Fibroblast of skin of right biceps (primary cell): ENCODE measurements around the gene KRTAP13-2.

Experiments
- DNase-seq: peaks from one replicate; pipeline ENCODE4 v3.0.0-alpha.2; 2013

Gene KRTAP13-2

GRCh38 chr21:30372139-30372770 is at the start of gene KRTAP13-2:
Gene KRTAP13-2, minus strand, starts transcription at chr21:30372271. Its CDS starts 58 bp downstream, at chr21:30372213.
- no peak for DNase-seq

- no peak for DNase-seq
Measured at GRCh38 chr21:30415993-30416392, 43.9 kb upstream of the KRTAP13-2 start.

DNA sequence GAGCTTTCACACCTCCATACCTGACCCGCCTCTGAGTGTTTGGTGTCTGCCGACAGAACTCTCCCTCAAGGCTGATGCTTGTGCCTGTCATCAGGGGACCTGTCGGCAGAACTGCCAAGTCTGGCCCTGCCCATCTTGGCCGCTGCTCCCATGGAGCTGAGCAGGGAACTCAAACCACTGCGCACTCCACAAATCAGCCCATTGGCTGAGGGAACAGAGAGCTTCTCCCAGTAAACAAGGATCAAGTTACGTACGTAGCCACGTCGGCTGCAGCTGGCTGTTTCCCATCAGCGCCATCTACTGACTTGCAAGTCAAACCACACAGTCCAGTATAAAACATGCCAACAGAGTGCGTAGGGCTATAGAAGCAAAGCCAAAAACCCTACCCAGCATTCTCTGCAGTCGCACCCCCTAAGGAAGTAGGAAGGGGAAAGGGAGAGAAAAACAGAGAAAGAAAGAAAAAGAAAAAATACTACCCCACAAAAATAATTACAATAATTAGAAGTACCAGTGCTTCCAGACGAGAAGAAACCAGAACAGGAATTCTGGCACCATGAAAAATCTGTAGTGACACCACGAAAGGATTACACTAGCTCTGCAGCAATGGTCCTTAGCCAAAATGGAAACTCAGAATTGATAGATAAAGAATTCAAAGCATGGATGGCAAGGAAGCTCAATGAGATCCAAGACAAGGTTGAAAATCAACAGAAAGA is 36.9 kb upstream of the KRTAP13-2 start:
- peak; percentile 60 for DNase-seq

- no peak for DNase-seq
Measured at GRCh38 chr21:30395731-30396130, 23.7 kb upstream of the KRTAP13-2 start, which contains the start of gene KRTAP13-1. Gene KRTAP13-1, plus strand, starts transcription at chr21:30396031. Its CDS starts 56 bp downstream, at chr21:30396087.

GRCh38 chr21:30391492-30392025 is 19.5 kb upstream of the KRTAP13-2 start:
- no peak for DNase-seq

DNA sequence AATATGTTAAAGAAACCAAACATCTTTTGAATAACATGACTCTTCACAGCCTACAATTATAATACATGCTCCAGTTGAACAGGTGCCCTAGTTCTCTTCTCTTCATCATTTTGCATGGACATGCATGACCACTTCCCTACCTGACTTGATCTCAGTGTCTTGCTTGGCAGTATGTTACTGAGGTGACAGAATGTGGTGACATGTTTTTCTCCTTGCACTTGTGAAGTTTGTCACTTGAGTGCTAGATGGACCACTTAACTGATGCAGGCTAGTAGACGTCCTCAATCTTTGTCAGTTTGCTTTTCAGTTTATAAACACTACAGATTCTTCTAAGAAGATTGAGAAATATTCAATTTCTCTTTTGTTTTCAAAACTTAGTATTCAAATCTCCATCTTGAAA is 10.1 kb upstream of the KRTAP13-2 start:
- DNase-seq: no peak

- no peak for DNase-seq
Measured at GRCh38 chr21:30355906-30356305, 16.2 kb downstream of the KRTAP13-2 start.

DNA sequence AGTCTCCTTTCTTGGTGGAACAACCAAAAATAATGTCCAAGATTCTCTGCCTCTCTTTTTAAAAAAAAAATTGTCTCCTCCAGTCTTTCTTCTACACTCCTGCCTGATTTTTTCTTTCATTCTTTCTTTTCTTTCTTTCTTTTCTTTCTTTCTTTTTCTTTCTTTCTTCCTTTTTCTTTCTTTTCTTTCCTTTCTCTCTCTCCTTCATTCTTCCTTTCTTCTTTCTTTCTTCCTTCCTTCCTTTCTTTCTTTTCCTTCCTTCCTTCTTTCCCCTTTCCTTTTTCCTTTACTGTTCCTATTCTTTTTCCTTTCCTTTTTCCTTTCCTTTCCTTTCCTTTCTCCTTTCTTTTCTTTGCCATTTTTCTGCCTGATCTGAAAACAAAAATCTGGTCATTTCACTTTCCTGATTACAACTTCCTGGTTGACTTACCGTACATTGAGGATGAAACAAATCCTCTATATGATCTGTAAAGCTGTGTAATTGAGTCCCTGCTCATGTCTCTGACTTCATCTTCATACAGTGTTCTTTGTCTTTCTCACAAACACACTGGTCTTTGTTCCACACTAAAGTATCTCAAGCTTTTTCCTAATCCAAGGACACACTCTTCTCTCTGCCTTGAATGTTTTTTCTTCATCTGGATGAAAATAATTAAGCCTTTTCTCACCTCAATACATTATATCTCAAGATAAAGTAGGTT is 17.6 kb downstream of the KRTAP13-2 start:
- no peak for DNase-seq

- no peak for DNase-seq
Measured at GRCh38 chr21:30351534-30351933, 20.5 kb downstream of the KRTAP13-2 start.

DNA sequence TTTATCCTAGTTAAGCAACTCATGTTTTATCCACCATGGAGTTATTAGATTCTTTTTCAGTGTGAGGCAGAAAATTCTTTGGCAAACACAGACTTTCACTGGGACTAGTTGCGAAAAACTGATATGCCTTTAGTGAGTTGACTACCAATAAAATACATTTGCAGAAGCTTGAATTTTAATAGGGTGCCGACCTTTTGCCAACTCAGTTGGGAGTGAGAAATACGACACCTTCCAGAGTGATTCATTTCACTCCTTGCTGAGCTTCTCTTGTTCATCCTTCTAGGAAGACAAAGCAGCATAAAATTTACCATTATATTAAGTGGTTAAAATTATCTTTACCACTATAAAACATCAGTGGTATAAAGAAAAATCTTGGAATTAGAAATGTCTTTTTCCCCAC is 22.5 kb downstream of the KRTAP13-2 start:
- DNase-seq: no peak

GRCh38 chr21:30348506-30348905 is 23.6 kb downstream of the KRTAP13-2 start, which contains the start of gene KRTAP23-1:
Gene KRTAP23-1, minus strand, starts transcription at chr21:30348606. Its CDS starts 0 bp downstream, at chr21:30348606.
- no peak for DNase-seq

GRCh38 chr21:30345014-30345413 is 27.1 kb downstream of the KRTAP13-2 start:
- no peak for DNase-seq

DNA sequence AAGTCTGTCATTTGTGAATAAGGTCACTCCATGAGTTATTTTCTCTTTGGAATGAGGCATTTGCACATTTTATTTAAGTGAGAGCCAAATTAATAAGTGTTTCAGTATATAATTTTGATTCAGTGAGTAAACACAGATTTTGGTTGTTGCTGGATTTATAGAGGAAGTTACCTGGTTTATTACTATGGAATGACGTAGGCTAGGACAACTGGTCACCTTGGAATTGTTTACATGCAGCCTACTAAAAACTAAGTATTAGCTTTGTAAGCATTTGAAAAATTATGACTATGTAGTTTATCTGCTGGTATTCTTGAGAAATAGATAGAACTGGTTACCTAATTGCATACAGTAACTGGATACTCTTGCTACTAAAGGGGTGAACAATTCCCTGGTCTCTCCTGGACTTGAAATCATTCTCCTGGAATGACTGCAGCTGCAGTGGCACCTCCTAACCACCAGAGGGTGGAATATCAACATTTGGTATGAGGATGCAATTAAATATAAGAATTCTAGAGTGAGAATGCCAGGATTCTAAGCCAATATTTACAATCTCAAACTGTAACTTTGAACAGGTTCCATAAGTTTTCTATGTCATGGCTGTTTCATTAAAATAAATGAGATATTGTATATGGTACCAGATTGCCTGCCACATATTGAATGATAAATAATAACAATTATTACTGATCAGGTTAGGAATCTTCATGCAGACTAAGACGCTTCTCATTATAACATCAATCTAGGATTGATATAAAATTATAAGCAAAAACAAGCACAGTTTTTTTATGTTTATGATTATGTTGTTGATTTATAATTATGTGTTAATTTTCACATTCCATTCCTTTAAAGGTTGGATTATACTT is 31.1 kb downstream of the KRTAP13-2 start:
- DNase-seq: peak; percentile 45

- DNase-seq: no peak
Measured at GRCh38 chr21:30338717-30339116, 33.4 kb downstream of the KRTAP13-2 start.

- no peak for DNase-seq
Measured at GRCh38 chr21:30337772-30338171, 34.3 kb downstream of the KRTAP13-2 start.

DNA sequence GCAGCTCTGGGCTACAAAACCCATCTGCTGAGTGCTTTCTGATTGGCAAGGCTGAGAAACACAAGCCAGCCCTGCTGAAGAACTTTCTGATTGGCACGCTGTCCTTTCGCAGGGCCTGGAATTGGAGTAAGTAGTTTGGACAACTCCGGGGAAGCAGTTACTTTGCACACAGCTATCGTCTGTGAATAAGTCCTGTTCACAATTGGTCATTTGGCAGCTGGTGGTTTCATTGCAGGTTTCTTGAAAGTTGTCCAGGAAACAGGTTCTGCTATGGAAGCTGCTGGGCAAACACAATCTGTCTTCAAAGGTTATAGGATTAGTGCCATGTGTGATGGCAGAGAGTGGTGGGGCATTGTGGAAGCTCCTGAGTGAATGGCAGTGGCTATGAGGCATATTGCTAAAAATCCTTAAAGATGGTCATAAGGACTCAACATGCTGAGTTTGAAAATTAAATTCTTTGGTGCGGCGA is 34.8 kb downstream of the KRTAP13-2 start, which contains the start of gene KRTAP27-1:
Gene KRTAP27-1 (minus strand): TSS at position 419 of the 469 bp plus-strand sequence. CDS start 26 bp downstream, at position 393.
- no peak for DNase-seq

DNA sequence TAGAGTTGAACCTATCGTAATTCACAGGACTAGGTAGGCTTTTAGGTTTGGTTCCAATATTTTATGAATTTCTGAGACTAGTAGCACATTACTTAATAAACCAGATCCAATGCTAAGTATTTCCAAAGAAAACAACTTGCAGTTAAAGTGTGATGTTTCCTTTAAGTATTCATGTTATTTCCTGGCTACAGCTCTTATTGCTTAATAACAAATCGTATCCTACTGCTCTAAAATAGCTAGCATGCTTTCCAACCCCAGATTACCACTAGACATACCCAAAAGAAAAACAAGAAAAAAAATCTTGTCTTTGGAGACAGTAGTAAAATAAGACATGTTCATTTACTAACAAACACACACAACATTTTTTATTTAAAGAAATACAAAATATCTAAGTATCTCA is 35.5 kb downstream of the KRTAP13-2 start:
- peak; percentile 61 for DNase-seq

DNA sequence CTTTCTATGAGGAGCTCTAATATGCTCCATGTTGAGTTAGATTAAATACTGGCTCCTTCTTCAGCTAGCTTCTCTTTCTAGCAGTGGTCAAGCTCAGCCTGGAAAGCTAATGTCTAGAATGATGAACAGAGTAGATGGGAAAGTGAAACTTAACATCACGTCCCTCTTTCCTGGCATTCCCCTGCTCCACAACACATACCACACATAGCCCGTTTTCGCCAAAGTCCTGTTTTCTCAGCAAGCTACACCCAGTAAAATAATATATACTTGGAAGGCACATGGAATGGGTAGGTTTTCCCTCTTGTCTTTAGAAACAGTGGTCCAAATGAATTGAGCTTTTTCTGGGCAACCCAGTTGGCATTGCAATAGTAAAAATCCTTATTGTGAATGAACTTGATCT is 38.3 kb downstream of the KRTAP13-2 start:
- no peak for DNase-seq

DNA sequence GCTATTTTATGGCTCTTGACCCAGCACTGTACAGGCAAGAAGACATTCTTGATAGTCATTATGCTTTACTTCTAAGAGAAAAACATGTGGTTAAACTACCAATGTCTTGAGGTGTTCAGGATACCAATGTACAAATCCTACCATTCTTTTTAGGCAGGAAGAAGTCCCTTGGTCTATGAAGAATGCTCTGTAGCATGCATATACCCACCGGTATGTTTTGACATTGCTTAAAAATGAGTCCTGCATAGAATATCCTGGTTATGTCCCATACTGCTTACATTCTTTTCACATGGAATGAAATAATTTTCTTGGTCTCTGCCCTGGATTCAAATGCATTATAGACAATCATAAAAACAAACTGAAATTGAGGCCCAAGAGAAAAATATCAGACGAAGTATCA is 39.4 kb downstream of the KRTAP13-2 start:
- DNase-seq: peak; percentile 25

- DNase-seq: peak; percentile 22
Measured at GRCh38 chr21:30329203-30329875, 42.7 kb downstream of the KRTAP13-2 start.

DNA sequence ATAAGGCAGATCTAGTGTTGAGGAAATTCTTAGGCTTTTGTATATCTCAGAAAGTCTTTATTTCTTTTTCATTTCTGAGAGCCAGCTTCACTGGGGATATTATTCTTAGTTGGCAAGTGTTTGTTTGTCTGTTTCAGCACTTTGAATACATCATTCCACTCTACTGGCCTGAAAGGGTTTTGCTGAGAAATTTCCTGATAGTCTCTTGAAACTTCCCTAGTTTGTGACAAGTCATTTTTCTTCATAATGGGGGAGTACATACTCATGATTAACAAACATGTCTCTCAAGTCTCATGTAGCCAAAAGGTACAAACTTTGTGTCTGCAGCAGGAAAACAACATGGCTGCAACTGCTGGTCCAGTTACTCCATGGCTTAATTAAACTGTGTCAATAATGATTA is 45.7 kb downstream of the KRTAP13-2 start:
- DNase-seq: no peak
